Astrocyte of the cerebellum (primary cell): ENCODE measurements around the gene ZNRF2.
"Not testable (repeated sequence)": the region's sequence is repeated elsewhere in the genome, so short reads cannot be mapped to it uniquely, and the experiment has no call there.

ENCODE experiments used
- DNase-seq: peaks from one replicate; pipeline ENCODE4 v3.0.0-alpha.2; 2011; ENCODE audit warnings: low read depth
- H3K4me3 ChIP-seq: 2 replicates; pipeline ENCODE4 v1.5.1; 2011; ENCODE audit warnings: mild to moderate bottlenecking, low read depth, low read length, moderate library complexity
- in situ Hi-C: cut with HindIII; loops from 2 replicates; pipeline ENCODE4 v1.10.0; 2017; ENCODE audit warnings: low sequenced_read_pairs
- TF ChIP-seq, protein P1 (sequence below): IDR thresholded peaks from 2 replicates; pipeline ENCODE4 v1.5.1; 2012; ENCODE audit warnings: low read length, low read depth, moderate library complexity, mild to moderate bottlenecking; ENCODE audit errors: missing control alignments

Gene ZNRF2

DNA sequence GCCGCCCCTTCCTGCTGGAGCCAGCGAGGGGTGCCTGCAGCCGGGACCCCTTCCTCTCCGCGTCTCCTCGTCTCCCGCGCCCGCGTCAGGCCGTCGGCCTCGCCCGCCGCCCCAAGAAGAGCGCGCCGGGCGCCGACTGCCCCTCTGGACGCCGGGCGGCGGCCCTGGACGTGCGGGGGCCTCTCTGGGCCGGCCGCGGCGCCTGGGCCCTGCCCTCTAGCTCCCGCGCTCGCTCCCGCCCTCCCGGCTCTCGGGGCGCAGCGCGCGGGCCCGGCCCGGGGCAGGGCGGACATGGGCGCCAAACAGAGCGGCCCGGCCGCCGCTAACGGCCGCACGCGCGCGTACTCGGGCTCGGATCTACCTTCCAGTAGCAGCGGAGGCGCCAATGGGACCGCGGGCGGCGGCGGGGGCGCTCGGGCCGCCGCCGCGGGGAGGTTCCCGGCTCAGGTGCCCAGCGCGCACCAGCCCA, 704 bp downstream of the ZNRF2 start:
- no peak for DNase-seq
- H3K4me3 ChIP-seq = peak overlapping the region; percentile 80
- in situ Hi-C loops = no loop called here
- TF ChIP-seq, protein P1, sequence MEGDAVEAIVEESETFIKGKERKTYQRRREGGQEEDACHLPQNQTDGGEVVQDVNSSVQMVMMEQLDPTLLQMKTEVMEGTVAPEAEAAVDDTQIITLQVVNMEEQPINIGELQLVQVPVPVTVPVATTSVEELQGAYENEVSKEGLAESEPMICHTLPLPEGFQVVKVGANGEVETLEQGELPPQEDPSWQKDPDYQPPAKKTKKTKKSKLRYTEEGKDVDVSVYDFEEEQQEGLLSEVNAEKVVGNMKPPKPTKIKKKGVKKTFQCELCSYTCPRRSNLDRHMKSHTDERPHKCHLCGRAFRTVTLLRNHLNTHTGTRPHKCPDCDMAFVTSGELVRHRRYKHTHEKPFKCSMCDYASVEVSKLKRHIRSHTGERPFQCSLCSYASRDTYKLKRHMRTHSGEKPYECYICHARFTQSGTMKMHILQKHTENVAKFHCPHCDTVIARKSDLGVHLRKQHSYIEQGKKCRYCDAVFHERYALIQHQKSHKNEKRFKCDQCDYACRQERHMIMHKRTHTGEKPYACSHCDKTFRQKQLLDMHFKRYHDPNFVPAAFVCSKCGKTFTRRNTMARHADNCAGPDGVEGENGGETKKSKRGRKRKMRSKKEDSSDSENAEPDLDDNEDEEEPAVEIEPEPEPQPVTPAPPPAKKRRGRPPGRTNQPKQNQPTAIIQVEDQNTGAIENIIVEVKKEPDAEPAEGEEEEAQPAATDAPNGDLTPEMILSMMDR = no peak

DNA sequence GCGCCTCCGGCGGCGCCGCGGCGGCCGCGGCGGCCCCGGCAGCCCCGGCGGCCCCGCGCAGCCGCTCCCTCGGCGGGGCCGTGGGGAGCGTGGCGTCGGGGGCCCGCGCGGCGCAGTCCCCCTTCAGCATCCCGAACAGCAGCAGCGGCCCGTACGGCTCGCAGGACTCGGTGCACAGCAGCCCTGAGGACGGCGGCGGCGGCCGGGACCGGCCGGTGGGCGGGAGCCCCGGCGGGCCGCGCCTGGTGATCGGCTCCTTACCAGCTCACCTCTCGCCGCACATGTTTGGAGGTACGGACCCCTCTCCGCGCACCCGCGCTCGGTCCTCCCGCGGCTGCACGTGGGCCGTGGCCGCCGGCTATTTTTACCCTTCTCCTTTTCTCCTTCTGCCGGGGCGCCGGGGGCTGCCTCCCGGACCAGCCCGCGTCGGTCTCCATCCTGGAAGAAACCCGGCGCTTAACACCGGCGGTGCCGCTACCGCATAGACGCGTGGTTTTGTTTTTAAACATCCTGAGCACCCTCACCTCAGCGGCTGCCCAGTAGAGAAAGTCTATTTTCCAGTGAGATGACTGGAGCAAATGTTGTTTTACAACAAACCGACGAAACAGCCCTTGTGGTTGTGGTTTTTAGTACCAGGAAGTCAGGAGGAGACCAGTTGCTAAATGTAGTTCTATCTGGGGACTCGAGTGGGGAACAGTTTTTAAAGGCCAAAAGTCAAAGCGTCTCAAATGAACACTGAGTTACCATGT, 1.3 kb downstream of the ZNRF2 start:
- in situ Hi-C loops = no loop called here
- TF ChIP-seq, protein P1 = no peak
- peak overlapping the region; percentile 80 for H3K4me3 ChIP-seq

DNA sequence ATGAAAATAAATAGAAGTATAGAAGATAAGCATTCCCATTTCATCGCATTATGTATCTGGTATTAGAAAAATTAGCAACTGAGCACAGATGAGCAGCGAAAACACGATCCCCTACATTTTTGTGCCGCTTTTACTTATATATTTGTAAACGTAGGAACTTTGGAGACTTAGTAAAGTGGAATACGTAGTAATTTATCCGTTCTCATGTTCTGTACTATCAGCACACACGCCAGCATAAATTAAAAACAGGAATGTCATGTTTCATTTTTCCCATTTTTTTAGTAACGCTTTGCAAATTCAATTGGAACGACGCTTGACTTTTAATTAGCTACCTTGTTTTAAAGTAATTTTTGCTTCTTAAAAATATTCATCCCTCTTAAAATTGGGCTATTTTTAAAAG, 2.4 kb downstream of the ZNRF2 start:
- in situ Hi-C loops = no loop called here
- H3K4me3 ChIP-seq = peak overlapping the region; percentile 80
- DNase-seq = no peak
- TF ChIP-seq, protein P1 = no peak

More for the DNA sequence above, 1.3 kb downstream of the ZNRF2 start:
- peak; percentile 19 for DNase-seq

DNA sequence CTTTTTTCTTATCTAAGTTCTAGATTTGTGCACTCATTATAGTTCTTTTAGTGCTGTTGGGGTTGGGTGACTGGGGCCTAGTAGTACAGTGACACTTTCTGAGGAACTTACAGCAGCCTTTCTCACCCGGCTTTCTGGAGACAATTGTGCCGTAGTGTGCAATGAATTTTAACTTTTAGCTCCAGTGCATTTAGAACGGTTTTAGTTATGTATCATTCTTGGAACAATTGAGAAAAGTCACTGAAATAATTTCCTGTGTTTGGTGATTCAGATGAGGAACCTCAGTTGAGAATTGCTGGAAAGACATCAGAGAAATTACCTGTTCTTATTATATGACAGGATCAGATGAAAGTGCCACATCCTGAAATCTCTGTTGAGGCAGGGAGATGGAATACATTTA, 3.2 kb downstream of the ZNRF2 start:
- in situ Hi-C loops, DNase-seq: not testable (repeated sequence)
- H3K4me3 ChIP-seq = peak overlapping the region; percentile 6

DNA sequence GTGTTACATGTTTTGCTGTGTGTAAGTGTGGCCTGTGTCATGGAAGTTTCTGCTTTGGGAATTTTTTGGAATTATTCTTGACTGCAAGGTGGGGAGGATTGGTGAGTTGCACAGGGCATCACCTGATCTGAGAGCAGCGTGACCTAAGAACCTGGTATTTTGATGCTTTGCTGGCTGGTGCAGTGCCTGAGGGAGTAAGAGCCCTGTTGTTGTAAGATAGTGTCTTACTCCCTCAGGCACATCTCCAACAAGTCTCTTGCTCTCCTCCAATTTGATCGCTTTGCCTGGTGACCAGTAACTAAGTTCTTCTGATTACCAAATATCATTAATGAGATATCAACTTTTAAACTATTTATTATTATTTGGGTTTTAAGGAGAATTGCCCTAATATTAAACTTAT, 5.2 kb downstream of the ZNRF2 start:
- H3K4me3 ChIP-seq, in situ Hi-C loops: not testable (repeated sequence)

DNA sequence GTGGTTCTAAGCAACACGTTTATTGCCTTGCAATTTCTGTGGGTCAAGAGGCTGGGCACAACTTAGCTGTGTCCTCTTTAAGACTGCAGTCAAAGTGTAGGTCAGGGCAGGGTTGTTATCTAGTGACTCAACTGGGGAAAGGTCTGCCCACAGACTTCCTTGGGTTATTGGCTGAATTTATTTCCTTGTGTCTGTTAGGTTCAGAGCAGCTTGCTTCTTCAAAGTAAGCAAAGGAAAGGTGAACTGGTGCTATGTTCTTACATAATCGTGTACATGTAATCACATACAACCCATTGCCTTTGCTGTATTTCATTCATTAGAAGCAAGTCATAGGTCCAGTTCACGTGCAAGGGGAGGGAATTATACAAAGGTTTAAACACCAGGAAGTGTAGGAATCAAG, 5.9 kb downstream of the ZNRF2 start:
- in situ Hi-C loops, H3K4me3 ChIP-seq, DNase-seq: not testable (repeated sequence)

More for the DNA sequence above, 5.2 kb downstream of the ZNRF2 start:
- not testable (repeated sequence) for DNase-seq

DNA sequence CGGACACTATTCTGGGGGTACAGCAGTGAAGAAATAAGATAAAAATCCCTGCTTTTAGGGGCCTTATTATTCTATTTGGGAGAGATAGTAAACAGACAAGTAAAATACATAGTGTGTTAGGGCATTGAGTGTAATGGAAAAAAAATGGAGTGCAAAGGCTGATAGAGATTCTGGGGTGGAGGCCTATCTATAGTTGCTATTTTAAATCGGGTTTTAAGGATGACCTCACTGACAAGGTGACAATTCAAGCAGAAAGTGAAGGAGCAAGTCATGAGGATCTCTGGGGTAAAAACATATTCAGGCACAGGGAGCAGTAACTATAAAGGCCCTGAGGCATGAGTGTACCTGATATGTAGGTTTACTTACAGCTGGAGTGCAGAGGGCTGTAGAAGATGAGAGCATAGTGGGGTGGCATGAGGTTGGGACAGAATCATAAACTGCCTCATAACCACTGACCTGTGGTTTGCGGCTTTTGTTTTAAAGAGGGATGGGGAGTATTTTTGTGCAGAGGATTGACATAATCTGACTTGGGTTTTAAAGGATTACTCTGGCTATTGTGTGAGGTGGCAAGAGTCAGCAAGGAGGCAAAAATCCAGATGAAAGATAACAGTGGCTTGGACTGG, 8.1 kb downstream of the ZNRF2 start:
- in situ Hi-C loops, DNase-seq: not testable (repeated sequence)

DNA sequence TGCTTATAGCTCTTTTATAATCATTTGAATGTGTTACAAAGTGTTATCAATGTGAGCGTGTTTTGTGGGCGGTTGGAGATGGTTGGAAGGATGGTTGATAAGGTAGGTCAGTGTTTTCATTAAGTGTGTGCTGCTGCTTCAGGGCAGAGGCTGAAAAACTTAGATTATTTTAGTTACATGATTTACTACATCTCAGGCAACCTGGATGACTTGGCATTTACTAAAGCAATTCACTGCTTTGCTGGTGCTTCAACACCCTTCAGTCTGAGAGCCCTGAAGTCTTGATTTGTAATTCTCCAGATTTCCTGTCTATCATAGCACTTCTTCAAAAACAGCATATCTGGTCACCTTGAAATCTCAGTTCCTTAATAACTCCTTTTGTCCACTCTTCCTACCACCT, 11.9 kb downstream of the ZNRF2 start:
- DNase-seq, in situ Hi-C loops, H3K4me3 ChIP-seq: not testable (repeated sequence)

More for the DNA sequence above, 8.1 kb downstream of the ZNRF2 start:
- H3K4me3 ChIP-seq = not testable (repeated sequence)

DNA sequence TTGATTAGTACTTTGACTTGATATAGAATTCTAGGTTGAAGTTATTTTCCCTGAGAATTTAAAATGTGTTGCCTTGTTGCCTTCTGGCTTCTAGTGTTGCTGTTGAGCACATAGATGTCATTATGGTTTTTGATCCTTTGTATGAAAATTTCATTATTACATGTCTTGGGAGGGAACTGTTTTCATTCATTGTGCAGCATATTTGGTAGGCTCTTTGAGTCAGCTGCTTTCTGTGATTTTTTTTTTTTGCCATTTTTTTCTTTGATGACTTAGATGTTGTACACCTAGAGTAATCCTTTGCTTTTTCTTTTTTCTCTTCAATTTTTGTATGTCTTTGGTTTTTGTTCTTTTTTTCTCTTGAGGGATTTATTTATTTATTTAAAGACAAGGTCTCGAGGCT, 13.1 kb downstream of the ZNRF2 start:
- in situ Hi-C loops, H3K4me3 ChIP-seq, DNase-seq: not testable (repeated sequence)

DNA sequence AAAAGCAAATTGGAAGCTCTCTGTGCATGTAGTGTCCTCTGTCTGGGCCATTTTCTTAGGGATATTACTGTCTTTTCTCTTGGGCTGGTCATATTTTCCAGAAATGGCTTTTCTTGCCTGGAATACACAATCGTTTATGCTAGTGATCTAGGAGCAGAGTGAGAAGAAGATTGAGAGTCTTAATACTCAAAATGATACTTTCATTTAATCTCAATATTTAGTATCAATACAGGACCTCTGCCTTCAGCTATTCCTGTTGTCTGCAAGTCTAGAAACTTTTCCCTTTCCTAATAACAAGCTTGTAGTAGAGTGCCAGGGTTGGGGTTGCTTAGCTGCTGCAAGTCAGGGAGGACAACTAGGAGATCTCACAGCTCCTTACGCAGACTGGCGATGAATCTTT, 14.0 kb downstream of the ZNRF2 start:
- DNase-seq, H3K4me3 ChIP-seq, in situ Hi-C loops: not testable (repeated sequence)
